Left kidney (tissue), 2 donors: ENCODE results near the gene CAVIN2. TPM values are rescaled to one million over a fixed set of nuclear protein-coding genes. Genes with fewer than 3 reads are reported as not detected.

Source experiments
- DNase-seq: peaks from one replicate; pipeline ENCODE4 v3.0.0-alpha.2; 2013
- polyA plus RNA-seq: library from polyadenylated mRNA; unstranded; fragments of 120-200 nt; gene quantifications from one replicate; pipeline ENCODE4 v1.2.1, GENCODE V29; 2013; ENCODE audit not compliant: insufficient read length

Gene CAVIN2
- polyA plus RNA-seq, 1 donor, result 30.0 TPM

- DNase-seq, result no peak
Measured at GRCh38 chr2:191844706-191845105, 2.2 kb downstream of the CAVIN2 start.

- no peak for DNase-seq
Measured at GRCh38 chr2:191840921-191841320, 6.0 kb downstream of the CAVIN2 start.

GRCh38 chr2:191839918-191840804, 6.7 kb downstream of the CAVIN2 start:
- no peak for DNase-seq

GRCh38 chr2:191838526-191838925, 8.4 kb downstream of the CAVIN2 start:
- DNase-seq, result no peak

GRCh38 chr2:191836853-191837769, 9.8 kb downstream of the CAVIN2 start:
- DNase-seq, result no peak

- no peak for DNase-seq
Measured at GRCh38 chr2:191836471-191836852, 10.4 kb downstream of the CAVIN2 start.

GRCh38 chr2:191835539-191836350, 11.1 kb downstream of the CAVIN2 start:
- DNase-seq, result no peak

- no peak for DNase-seq
Measured at GRCh38 chr2:191835100-191835499, 11.8 kb downstream of the CAVIN2 start.

GRCh38 chr2:191833356-191833755, 13.5 kb downstream of the CAVIN2 start:
- no peak for DNase-seq

GRCh38 chr2:191832668-191833067, 14.2 kb downstream of the CAVIN2 start:
- DNase-seq, result no peak

GRCh38 chr2:191831410-191831994, 15.4 kb downstream of the CAVIN2 start:
- no peak for DNase-seq

GRCh38 chr2:191824398-191824797, 22.5 kb downstream of the CAVIN2 start:
- no peak for DNase-seq

GRCh38 chr2:191821078-191821477, 25.8 kb downstream of the CAVIN2 start:
- DNase-seq, result no peak

GRCh38 chr2:191818725-191819350, 28.1 kb downstream of the CAVIN2 start:
- no peak for DNase-seq

- no peak for DNase-seq
Measured at GRCh38 chr2:191818133-191818532, 28.8 kb downstream of the CAVIN2 start.

- no peak for DNase-seq
Measured at GRCh38 chr2:191815010-191815409, 31.9 kb downstream of the CAVIN2 start.

GRCh38 chr2:191813943-191814342, 32.9 kb downstream of the CAVIN2 start:
- DNase-seq, result no peak

- peak; percentile 74 for DNase-seq
Measured at GRCh38 chr2:191811807-191812602, 34.9 kb downstream of the CAVIN2 start.

- DNase-seq, result no peak
Measured at GRCh38 chr2:191806396-191806795, 40.5 kb downstream of the CAVIN2 start.

GRCh38 chr2:191804766-191805165, 42.1 kb downstream of the CAVIN2 start:
- DNase-seq, result no peak
